ENCODE results near the gene RCOR2. TPM values are rescaled to one million over a fixed set of nuclear protein-coding genes. Genes with fewer than 3 reads are reported as not detected.

RCOR2 gene
- total and polyA plus RNA-seq, 2 of the 13 experiments (the other 11 are each of a cell fraction or from before 2014, with no cell fraction given): 8.3 to 8.5 TPM

DNA sequence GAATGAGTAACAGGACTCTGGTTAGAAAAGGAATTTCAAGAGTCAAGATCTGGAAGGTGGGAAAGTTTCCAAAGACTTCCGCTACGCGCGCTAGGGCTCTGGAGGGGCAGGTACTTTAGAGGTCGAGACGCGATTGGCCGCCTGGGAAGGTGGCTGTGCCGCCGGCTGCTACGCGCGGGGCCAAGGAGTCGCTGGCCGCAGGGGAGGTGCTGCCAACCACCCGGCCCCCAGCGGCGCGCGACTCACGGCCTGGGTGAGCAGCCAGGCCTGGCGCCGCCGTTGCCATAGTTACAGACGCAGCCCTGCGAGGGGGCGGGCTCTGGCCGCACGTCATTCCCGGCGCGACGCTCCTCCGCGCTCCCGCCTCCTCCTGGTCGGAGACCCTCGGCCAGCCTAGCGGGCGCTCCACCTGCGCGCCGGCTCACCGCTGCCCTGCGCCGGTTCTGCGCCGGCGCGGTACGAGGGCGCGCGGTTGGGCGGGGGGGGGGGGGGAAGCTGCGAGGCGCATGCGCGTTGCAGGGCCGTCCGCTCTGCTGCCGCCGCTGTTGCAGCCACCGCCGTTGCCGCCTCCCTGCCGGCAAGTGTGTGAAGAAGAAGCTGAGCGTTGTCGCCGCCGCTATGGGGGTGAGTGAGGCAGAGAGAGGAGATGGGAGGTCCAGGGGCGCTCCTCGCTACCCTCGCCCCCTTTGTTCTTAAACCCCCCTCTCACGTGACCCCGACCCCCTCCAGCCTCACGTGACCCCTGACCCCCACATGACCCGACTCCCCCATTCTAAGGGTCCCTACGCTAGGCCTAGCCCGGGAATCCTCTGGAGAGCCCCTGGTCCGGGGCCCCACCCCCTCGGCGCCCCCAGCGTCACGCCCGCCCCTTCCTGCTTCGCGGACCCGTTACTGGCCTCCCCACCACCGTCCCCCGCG lies 21.8 kb upstream of the RCOR2 start, which contains the start of gene NAA40 (continued):
- 0 out of 2 replicates have a peak, but pooled peaks have one; percentile 3 for TF ChIP-seq SRF (IDR thresholded peaks at IDR 0.05; ENCODE audit: low read depth, low read length)
- no peak for TF ChIP-seq TOE1 (CRISPR knock-in tag; IDR thresholded peaks at IDR 0.05)
- TF ChIP-seq, protein P1, sequence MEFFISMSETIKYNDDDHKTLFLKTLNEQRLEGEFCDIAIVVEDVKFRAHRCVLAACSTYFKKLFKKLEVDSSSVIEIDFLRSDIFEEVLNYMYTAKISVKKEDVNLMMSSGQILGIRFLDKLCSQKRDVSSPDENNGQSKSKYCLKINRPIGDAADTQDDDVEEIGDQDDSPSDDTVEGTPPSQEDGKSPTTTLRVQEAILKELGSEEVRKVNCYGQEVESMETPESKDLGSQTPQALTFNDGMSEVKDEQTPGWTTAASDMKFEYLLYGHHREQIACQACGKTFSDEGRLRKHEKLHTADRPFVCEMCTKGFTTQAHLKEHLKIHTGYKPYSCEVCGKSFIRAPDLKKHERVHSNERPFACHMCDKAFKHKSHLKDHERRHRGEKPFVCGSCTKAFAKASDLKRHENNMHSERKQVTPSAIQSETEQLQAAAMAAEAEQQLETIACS (CRISPR knock-in tag; IDR thresholded peaks at IDR 0.05): peak; percentile 76
- 0 out of 2 replicates have a peak, but pooled peaks have one; percentile 28 for TF ChIP-seq ZMYM4 (CRISPR knock-in tag; IDR thresholded peaks at IDR 0.05)
- TF ChIP-seq, protein P2, sequence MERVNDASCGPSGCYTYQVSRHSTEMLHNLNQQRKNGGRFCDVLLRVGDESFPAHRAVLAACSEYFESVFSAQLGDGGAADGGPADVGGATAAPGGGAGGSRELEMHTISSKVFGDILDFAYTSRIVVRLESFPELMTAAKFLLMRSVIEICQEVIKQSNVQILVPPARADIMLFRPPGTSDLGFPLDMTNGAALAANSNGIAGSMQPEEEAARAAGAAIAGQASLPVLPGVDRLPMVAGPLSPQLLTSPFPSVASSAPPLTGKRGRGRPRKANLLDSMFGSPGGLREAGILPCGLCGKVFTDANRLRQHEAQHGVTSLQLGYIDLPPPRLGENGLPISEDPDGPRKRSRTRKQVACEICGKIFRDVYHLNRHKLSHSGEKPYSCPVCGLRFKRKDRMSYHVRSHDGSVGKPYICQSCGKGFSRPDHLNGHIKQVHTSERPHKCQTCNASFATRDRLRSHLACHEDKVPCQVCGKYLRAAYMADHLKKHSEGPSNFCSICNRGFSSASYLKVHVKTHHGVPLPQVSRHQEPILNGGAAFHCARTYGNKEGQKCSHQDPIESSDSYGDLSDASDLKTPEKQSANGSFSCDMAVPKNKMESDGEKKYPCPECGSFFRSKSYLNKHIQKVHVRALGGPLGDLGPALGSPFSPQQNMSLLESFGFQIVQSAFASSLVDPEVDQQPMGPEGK (CRISPR knock-in tag; IDR thresholded peaks at IDR 0.05): peak; percentile 86
- TF ChIP-seq, protein P3, sequence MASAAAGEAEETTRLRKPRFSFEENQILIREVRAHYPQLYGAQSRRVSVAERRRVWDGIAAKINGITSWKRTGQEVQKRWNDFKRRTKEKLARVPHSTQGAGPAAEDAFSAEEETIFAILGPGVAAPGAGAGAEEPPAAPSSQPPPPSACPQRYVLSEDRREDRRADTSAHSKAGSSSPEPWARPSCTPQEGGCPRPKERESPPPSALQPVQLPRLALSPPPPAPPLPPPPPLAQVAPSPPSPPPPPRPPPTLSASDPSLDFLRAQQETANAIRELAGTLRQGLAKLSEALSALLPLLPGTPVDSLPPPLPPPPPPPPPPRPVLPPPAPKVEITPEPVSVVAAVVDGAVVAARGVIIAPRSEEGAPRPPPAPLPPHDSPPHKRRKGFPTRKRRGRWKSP (CRISPR knock-in tag; IDR thresholded peaks at IDR 0.05): peak; percentile 95
- peak; percentile 98 for TF ChIP-seq MXI1 (IDR thresholded peaks at IDR 0.05; ENCODE audit: borderline replicate concordance, low read depth, low read length)
- TF ChIP-seq, protein P4, sequence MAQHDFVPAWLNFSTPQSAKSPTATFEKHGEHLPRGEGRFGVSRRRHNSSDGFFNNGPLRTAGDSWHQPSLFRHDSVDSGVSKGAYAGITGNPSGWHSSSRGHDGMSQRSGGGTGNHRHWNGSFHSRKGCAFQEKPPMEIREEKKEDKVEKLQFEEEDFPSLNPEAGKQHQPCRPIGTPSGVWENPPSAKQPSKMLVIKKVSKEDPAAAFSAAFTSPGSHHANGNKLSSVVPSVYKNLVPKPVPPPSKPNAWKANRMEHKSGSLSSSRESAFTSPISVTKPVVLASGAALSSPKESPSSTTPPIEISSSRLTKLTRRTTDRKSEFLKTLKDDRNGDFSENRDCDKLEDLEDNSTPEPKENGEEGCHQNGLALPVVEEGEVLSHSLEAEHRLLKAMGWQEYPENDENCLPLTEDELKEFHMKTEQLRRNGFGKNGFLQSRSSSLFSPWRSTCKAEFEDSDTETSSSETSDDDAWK (CRISPR knock-in tag; IDR thresholded peaks at IDR 0.05): no peak
- peak; percentile 99 for TF ChIP-seq SAP130 (CRISPR knock-in tag; IDR thresholded peaks at IDR 0.05; ENCODE audit: low read depth)
- TF ChIP-seq, protein P5, sequence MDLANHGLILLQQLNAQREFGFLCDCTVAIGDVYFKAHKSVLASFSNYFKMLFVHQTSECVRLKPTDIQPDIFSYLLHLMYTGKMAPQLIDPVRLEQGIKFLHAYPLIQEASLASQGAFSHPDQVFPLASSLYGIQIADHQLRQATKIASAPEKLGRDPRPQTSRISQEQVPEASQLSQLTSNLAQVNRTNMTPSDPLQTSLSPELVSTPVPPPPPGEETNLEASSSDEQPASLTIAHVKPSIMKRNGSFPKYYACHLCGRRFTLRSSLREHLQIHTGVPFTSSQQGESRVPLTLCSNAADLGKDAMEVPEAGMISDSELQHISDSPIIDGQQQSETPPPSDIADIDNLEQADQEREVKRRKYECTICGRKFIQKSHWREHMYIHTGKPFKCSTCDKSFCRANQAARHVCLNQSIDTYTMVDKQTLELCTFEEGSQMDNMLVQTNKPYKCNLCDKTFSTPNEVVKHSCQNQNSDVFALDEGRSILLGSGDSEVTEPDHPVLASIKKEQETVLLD (CRISPR knock-in tag; IDR thresholded peaks at IDR 0.05; ENCODE audit: low read depth): no peak
- TF ChIP-seq SATB2 (CRISPR knock-in tag; IDR thresholded peaks at IDR 0.05): no peak
- TF ChIP-seq, protein P6, sequence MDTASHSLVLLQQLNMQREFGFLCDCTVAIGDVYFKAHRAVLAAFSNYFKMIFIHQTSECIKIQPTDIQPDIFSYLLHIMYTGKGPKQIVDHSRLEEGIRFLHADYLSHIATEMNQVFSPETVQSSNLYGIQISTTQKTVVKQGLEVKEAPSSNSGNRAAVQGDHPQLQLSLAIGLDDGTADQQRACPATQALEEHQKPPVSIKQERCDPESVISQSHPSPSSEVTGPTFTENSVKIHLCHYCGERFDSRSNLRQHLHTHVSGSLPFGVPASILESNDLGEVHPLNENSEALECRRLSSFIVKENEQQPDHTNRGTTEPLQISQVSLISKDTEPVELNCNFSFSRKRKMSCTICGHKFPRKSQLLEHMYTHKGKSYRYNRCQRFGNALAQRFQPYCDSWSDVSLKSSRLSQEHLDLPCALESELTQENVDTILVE (CRISPR knock-in tag; IDR thresholded peaks at IDR 0.05): peak; percentile 43; the same call in 1 of the 2 replicates
- TF ChIP-seq ZNF792 (CRISPR knock-in tag; IDR thresholded peaks at IDR 0.05): no peak
- TF ChIP-seq RAD51 (IDR thresholded peaks at IDR 0.05; ENCODE audit: borderline replicate concordance): peak; percentile 50; the same call in 1 of the 2 replicates
- 0 out of 2 replicates have a peak, but pooled peaks have one; percentile 36 for TF ChIP-seq TSC22D2 (CRISPR knock-in tag; IDR thresholded peaks at IDR 0.05; ENCODE audit: borderline replicate concordance)
- peak; percentile 64 for TF ChIP-seq NFYC (CRISPR knock-in tag; IDR thresholded peaks at IDR 0.05)
- TF ChIP-seq ZNF75D (CRISPR knock-in tag; IDR thresholded peaks at IDR 0.05; ENCODE audit: borderline replicate concordance): no peak
- no peak for TF ChIP-seq ZNF331 (CRISPR knock-in tag; IDR thresholded peaks at IDR 0.05)
- TF ChIP-seq SRSF1 (optimal IDR thresholded peaks at IDR 0.05; ENCODE audit: low read depth, low read length): peak; percentile 24
- TF ChIP-seq SIN3B (IDR thresholded peaks at IDR 0.05; ENCODE audit: low read length): peak; percentile 41; the same call in 1 of the 2 replicates

Data from HepG2 (cell line).